ENCODE measurements around the gene CDS2. TPM values are rescaled to one million over a fixed set of nuclear protein-coding genes. Genes with fewer than 3 reads are reported as not detected.

CDS2 gene
- total RNA-seq, 1 experiment from 2014 or later: 67.4 TPM

DNA sequence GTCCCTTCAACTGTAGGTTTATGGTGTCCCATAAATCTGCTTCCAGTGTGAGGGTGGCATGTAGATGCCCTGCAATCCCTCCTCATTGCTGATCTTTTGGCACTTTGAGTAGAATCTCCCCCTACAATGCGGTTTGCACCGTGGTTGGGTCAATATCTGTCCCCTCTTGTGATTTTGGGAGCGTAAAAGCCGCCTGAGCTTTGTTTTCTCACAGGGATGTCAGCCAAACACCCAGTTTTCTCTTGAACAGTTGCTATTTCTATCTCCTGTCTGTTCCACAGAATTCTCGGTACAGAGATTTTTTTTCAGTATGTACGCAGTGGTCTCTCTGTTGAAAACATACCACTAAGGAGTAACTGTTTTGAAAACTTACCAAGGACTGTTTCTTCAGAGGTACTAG, 21.8 kb downstream of the CDS2 start:
- ChIA-PET CTCF (no interaction called here), POLR2A (ENCODE audit: low non-redundant PET) (no interaction called here)
- no peak overlapping the region for H3K4me3 ChIP-seq (ENCODE audit: low read depth, low read length, poor library complexity, severe bottlenecking)
- no peak overlapping the region for H3K27ac ChIP-seq (ENCODE audit: low read depth, low read length, poor library complexity, severe bottlenecking)
- H3K9me3 ChIP-seq (ENCODE audit: low read depth, low read length, poor library complexity, severe bottlenecking): no peaks in the 10 kb centered on the region
- H3K27me3 ChIP-seq (replicated peaks; ENCODE audit: insufficient read depth, low read depth, low read length, poor library complexity): no peaks in the 10 kb centered on the region
- no peaks in the 10 kb centered on the region for H3K36me3 ChIP-seq (ENCODE audit: insufficient read depth, low read length, poor library complexity, severe bottlenecking)
- TF ChIP-seq, protein P1, sequence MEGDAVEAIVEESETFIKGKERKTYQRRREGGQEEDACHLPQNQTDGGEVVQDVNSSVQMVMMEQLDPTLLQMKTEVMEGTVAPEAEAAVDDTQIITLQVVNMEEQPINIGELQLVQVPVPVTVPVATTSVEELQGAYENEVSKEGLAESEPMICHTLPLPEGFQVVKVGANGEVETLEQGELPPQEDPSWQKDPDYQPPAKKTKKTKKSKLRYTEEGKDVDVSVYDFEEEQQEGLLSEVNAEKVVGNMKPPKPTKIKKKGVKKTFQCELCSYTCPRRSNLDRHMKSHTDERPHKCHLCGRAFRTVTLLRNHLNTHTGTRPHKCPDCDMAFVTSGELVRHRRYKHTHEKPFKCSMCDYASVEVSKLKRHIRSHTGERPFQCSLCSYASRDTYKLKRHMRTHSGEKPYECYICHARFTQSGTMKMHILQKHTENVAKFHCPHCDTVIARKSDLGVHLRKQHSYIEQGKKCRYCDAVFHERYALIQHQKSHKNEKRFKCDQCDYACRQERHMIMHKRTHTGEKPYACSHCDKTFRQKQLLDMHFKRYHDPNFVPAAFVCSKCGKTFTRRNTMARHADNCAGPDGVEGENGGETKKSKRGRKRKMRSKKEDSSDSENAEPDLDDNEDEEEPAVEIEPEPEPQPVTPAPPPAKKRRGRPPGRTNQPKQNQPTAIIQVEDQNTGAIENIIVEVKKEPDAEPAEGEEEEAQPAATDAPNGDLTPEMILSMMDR (conservative IDR thresholded peaks at IDR 0.05; ENCODE audit: low read depth, low read length): no peak
- intact Hi-C loops (cut with micrococcal nuclease; ENCODE audit: unreplicated experiment): no loop called here
- no peak for DNase-seq (ENCODE audit: low spot score)
- BruUV-seq (replicated peaks): no TSS peak
- H3K4me1 ChIP-seq (ENCODE audit: insufficient read depth, low read length, poor library complexity, severe bottlenecking): peaks cover 4% of the 10 kb centered on the region

DNA sequence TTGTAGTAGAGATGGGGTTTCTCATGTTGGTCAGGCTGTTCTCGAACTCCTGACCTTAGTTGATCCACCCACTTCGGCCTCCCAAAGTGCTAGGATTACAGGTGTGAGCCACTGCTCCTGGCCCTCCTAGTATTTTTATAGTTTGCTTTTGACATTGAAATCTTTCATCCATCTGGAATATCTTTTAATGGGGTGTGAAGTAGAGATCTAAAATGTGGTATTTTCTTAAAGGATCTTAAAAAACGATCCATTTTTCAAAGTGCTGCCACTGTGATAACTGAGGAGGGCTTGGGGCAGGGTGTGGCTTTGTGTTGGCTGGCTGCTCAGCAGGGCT, 23.1 kb downstream of the CDS2 start:
- Histone ChIP-seq H3K27me3 (replicated peaks; ENCODE audit: insufficient read depth, low read depth, low read length, poor library complexity) (no peaks in the 10 kb centered on the region), H3K4me3 (ENCODE audit: low read depth, low read length, poor library complexity, severe bottlenecking) (no peak overlapping the region), H3K36me3 (ENCODE audit: insufficient read depth, low read length, poor library complexity, severe bottlenecking) (no peaks in the 10 kb centered on the region), H3K27ac (ENCODE audit: low read depth, low read length, poor library complexity, severe bottlenecking) (no peak overlapping the region), H3K9me3 (ENCODE audit: low read depth, low read length, poor library complexity, severe bottlenecking) (no peaks in the 10 kb centered on the region), H3K4me1 (ENCODE audit: insufficient read depth, low read length, poor library complexity, severe bottlenecking) (peaks cover 6% of the 10 kb centered on the region)
- POLR2A ChIA-PET (ENCODE audit: low non-redundant PET): no interaction called here
- TF ChIP-seq, protein P1 (conservative IDR thresholded peaks at IDR 0.05; ENCODE audit: low read depth, low read length): no peak
- TF ChIP-seq EZH2 (IDR thresholded peaks at IDR 0.05; ENCODE audit: borderline replicate concordance, low read depth, low read length, poor library complexity, severe bottlenecking): no peak
- intact Hi-C loops (cut with micrococcal nuclease; ENCODE audit: unreplicated experiment): no loop called here
- BruUV-seq (replicated peaks): no TSS peak
- DNase-seq (ENCODE audit: low spot score): no peak
- CTCF ChIA-PET: no interaction called here

DNA sequence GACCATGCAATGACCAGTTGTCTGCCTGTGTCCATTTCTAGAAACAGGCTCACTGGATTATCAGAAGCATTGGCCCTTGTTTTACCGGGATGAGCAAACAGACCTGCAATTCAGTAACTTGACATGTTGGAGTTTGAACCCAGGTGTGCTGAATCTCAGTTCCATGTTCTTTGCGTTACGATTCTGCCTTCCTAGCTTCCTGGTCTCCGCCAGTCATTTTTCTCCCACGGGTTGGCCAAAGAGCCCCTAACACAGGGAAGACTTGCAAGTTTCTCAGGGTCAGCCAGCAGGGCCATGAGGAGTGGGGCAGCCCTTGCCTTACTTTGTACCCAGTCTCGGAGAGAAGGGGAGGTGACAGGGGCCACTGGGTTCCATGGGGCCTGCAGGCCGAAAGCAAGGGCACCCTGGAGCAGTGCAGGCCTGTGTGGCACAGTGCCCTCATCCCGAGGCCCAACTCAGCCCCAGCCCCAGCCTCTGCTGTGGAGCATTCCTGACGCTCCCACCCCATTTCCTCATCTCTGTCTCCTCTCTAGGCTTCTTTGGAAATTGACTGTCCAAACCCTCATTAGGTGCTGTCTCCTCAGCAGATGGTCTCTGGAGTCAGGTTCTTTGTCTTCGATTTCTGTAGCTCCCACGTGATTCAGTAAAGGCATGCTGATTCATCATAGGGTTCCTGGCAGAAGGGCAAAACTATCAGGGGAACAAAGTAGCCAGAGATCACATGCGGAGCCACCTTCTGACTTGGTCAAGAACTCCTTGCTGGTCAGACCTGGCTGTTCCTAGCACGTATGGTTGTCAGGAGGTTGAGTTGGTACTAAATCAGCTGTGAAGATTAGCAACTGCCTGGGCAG, 23.6 kb downstream of the CDS2 start:
- Histone ChIP-seq H3K27ac (ENCODE audit: low read depth, low read length, poor library complexity, severe bottlenecking) (no peak overlapping the region), H3K4me1 (ENCODE audit: insufficient read depth, low read length, poor library complexity, severe bottlenecking) (peaks cover 12% of the 10 kb centered on the region), H3K9me3 (ENCODE audit: low read depth, low read length, poor library complexity, severe bottlenecking) (no peaks in the 10 kb centered on the region), H3K27me3 (replicated peaks; ENCODE audit: insufficient read depth, low read depth, low read length, poor library complexity) (no peaks in the 10 kb centered on the region), H3K4me3 (ENCODE audit: low read depth, low read length, poor library complexity, severe bottlenecking) (no peak overlapping the region), H3K36me3 (ENCODE audit: insufficient read depth, low read length, poor library complexity, severe bottlenecking) (no peaks in the 10 kb centered on the region)
- intact Hi-C loops (cut with micrococcal nuclease; ENCODE audit: unreplicated experiment): no loop called here
- no TSS peak for BruUV-seq (replicated peaks)
- TF ChIP-seq EZH2 (IDR thresholded peaks at IDR 0.05; ENCODE audit: borderline replicate concordance, low read depth, low read length, poor library complexity, severe bottlenecking): no peak
- TF ChIP-seq, protein P1 (conservative IDR thresholded peaks at IDR 0.05; ENCODE audit: low read depth, low read length): no peak
- no peak for DNase-seq (ENCODE audit: low spot score)
- POLR2A ChIA-PET (ENCODE audit: low non-redundant PET): no interaction called here
- CTCF ChIA-PET: no interaction called here
